HUDEP-2 (cell line): ENCODE data around the gene YDJC.
"Not testable (repeated sequence)": the region's sequence is repeated elsewhere in the genome, so short reads cannot be mapped to it uniquely, and the experiment has no call there.

Source experiments
- DNase-seq, 76 experiments: peaks; one replicate each; lab custom pipeline; 2025; ENCODE audit not compliant: unreplicated experiment in 76 of 76; lab: John Stamatoyannopoulos, UW

YDJC gene

GRCh38 chr22:21632931-21633330 lies 3.1 kb upstream of the YDJC start:
- no peak for DNase-seq

DNA sequence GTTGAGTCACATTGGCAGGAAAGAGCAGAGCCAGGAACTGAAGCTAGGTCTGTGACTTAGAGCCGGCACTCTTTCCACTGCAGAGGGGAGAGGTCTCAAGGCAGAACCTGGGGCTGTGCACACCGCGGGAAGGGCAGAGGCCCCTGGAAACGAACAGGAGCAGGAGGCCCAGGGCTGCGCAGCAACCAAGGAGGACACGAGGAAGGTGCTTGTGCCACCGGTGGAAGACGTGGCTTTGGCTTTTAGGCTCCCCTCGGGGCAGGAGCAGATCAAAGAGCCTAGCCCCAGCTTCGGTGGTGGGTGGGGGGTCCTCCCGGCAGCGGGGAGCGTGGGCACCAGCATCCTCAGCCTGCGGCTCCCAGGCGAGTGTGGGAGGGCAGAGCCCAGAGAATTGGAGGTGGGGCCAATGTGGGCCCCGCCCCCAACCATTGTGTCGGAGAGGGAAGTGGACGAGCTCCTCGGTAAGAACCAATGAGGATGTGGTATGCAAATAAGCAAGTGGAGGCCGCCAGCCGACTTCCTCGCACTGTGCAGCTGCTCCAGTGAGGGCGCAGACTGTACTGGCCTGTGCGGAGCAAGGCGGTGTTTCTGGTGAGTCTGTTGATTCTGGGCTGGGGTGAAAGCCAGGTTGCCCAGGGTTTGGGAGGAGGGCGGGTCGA lies 2.5 kb upstream of the YDJC start, which contains the start of gene CCDC116:
Gene CCDC116, plus strand, starts transcription at position 524 of the 659 bp plus-strand sequence. CDS start 422 bp downstream, outside the sequence.
- peak in 11 of 76 experiments; percentile 3 to 38 (median 20) for DNase-seq

DNA sequence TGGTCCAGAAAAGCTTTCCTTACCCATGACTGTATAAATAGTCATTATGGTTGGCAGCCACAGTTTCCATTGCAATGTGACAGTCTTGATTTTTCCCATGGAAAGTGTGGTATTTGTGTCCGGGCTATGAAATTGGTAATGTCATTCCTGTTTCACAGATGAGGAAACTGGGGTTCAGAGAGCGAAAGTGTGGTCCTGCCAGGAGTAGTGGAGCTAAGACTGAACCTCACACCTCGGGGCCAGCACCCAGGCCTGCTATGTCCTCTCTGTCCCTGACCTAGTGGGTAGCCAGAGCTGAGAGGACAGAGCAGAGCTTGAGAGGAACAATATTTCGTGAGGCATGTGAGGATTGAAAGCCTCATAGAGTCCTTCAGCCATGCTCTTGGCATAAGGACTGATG lies 1.2 kb upstream of the YDJC start:
- DNase-seq, result no peak

DNA sequence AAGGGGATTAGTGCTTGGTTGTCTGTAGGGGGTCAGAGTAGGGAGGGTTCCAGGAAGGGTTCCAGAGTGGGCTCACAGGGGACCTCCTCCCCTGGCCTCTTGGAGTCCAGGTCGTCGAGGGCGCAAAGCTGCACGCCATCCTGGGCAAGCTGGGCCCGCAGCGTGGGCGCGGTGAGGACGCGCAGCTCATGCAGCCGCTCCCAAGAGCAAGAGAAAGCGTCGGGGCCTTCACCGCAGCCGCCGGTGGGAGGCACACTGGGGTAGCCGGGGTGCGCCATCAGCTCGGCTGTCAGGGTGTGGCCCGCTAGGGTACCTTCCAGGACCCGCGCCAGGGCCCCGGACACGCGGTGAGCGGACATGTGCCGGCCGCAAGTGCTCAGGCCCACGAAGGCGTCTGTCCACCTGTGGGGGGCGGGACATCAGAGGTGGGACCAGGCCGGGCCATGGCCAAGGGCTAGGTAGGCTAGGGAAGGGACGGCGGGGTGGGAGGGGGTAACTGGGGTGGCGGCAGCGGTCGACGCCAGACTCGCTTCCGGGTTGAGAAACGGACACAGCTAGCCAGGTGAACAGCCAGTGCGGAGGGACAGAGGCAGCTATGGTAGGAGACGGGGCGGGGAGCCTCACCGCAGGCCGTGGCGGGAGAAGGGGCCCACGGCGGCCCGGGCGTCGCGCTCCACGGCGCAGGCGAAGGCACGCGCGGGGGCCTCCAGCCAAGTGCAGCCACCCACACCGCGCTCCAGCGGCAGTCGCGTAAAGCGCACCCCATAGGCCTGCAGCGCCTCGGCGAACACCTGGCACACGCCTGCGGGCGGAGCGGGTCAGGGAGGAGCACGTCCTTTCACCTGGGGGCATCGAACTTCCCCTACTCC lies 1.2 kb downstream of the YDJC start:
- peak in 6 of 76 experiments; percentile 36 to 49 (median 43) for DNase-seq

DNA sequence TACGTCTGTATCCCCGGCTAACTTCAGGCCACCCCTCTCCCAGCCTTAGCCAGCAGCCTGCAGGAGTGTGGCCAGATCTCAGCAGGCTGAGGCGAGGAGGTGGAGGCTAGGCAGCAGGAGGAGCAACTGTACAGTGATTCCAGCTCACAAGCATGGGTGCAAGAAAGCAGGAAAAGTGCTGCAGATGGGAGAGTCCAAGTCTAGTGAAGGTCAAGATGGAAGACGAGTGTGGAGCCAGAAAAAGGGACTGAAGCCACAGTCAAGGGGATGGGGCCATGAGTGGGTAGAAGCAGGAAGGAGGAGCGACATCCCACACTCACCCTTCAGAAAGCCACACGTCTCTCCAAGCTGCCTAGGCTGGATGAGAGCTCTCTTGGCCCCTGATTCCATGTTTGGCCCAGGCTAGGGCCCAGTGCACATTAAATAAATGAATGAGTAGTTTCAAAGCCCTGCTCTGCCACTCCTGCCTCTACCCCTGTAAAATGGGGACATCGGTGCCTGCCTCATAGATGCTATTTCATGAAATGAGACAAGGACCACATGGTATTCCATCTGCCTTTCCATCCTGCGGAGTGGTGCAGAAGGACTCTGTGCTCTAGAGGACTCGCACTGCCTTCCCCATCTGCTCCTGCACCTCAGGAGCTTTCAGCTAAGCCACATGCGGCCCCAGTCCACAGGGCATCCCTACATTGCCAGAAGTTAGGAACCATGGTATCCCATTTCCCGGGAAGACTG lies 2.9 kb downstream of the YDJC start:
- no peak for DNase-seq

DNA sequence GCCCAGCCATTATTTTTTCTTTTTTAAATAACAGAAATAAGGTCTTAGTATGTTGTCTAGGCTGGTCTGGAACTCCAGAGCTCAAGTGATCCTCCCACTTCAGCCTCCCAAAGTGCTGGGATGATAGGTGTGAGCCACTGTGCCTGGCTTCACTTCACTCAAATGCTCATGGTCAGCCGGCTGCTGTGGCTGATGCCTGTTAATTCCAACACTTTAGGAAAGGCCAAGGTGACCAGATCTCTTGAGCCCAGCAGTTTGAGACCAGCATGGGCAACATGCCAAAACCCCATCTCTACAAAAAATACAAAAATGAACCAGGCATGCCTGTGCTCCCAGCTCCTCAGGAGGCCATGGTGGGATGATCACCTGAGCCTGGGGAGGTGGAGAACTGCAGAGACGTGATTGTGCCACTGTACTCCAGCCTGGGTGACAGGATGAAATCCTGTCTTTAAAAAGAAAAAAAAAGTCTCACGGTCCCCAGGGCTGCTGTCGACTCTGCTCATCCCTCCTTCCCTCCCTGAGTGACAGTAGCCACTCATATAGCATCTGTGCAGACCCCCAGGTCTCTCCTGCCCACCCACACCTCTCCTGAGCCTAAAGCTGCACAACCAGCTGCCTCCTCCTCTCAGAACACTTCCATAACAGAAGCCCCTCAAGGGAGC lies 3.6 kb downstream of the YDJC start:
- DNase-seq, result no peak

- no peak for DNase-seq
Measured at GRCh38 chr22:21624880-21625791, 4.7 kb downstream of the YDJC start.

DNA sequence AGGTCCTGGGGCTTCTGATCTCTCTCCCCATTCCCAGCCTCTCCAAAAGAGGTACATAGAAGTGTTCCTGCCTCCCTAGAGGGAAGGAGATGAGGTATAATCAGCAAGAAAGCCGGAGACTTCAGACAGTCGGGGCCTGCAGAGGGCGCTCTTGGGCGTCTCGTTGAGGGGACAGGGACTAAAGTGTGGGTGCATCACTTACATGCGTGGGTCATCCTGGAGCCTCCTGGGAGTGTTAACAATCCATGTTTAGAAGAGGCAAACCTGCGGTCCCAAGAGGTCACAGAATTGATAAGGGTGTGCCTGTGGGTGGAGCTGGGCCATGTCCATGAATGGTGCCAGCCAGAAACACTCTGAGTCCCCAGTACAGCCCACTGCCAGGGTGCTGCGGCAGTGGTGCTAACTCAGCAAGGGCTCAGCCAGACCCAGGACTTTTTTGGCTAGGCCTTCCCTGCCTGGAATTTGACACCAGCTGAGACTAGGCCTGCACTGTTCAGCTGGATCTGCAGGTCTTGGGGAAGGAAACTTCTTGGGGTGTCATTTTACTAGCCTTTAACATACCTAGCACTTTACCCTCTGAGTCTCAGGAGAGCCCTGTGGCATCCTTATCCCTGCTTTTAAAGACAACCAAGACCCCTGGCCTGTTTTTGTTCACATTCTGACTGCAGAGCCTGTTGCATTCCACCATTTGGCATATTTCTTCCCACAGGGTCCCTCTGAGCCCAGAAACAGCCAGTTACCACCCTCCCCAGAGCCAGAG lies 5.5 kb downstream of the YDJC start:
- DNase-seq, result peak in 48 of 76 experiments; percentile 9 to 62 (median 32)

- no peak for DNase-seq
Measured at GRCh38 chr22:21623648-21623970, 6.2 kb downstream of the YDJC start.

DNA sequence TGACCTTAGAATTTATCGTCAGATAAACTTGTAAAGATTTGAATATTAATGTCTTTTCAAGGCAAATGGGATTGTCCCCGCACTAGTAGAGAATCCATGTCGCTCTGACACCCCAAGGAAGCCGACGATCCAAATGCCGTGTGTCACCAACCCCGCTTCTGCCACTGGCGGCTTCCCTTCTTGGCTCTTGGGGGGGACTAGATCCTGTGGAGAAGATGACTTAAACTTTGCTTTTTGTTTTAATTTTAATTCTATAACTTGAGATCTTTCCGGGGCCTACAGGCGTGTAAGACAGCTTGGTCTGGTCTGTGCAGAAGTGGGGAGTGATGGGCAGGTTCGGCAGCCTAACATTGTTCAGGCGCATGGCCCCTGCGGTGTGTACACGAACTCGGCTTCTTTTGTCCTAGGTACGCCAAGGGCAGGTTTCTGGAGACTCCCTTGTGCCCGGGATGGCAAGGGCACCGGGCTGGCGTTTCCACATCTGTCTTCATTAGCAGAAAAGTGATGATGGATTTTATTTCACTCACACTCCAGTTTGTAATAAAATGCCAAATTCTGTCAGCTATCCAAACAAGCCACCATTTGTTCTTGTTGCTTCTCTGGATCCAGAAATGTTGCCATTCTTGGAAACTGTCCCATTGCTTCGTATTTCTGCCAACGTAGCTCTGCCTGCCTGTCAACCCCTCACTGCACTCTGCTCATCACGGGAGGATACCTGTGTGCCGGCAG lies 6.7 kb downstream of the YDJC start:
- no peak for DNase-seq

DNA sequence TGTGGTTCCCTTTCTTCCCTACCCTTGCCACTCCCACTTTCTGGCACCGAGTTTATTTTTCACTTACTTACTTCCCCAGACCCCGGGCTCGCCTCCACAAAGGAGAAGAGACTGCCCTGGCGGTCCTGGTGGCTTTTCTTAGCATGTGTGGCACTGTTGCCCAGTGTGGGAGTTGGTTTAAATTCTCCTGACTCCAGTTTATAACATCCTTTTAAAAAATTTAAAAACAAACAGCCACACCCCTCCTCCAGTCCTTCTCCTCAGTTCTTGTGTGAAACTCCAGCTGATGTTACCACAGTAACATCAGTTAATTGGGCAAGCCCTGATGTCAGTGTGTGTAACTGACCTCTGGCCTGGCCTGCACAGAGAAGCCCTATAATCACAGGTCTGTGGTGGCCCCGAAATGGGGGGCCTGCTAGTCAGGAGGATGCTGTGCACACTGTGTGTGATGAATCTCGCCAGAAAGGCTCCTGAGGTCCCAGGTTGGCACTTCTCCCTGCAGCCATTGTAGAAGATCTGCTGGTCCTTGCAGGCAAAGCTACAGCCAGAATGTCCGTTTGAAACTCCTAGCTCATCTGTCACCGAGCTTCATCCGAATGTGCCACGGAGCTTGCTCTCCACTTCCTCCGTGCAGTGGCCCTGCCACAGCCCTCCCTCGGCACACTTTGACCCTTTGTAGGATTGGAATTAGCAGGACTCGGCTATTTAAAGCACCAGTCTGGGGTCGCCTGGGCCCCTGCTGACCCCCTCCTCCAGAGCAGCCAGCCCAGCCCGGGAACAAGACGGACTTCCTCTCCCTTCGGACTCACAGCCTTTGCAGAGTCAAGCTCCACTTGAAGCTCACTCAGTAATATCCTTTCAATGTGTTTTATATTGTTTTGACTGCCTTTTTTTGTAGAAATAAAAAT lies 7.6 kb downstream of the YDJC start:
- DNase-seq, result no peak

- DNase-seq, result no peak
Measured at GRCh38 chr22:21621025-21621424, 8.8 kb downstream of the YDJC start.

DNA sequence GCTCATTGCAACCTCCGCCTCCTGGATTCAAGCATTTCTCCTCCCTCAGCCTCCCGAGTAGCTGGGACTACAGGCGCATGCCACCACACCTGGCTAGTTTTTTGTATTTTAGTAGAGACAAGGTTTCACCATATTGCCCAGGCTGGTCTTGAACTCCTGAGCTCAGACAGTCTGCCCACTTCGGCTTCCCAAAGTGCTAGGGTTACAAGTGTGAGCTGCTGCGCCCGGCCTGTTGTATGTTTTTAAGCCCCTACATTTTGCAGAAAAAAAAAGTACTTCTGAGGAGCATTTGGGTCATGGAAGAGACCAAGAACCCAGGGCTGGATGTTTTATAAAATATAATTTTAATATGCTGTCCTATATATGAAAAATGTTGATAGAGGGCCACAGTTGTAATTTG lies 12.5 kb downstream of the YDJC start:
- DNase-seq, result not testable (repeated sequence)

DNA sequence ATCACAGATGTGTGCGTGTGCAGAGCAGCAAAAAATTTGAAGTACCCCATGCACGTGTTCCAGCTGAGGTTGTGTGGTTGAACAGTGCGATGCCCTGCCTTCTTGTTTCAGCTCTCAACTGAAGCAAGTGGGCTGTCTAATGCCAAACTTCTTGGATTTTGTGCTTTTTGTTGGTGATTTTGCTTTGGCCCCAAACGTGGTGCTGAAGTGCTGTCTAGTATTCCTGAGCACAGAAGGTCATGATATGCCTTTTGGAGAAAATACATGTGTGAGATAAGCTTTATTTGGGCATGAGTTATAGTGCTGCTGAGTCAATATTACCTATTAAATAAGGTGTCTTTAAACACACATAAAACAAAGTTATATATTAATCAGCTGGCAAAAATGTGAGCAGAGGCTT lies 14.1 kb downstream of the YDJC start:
- no peak for DNase-seq

DNA sequence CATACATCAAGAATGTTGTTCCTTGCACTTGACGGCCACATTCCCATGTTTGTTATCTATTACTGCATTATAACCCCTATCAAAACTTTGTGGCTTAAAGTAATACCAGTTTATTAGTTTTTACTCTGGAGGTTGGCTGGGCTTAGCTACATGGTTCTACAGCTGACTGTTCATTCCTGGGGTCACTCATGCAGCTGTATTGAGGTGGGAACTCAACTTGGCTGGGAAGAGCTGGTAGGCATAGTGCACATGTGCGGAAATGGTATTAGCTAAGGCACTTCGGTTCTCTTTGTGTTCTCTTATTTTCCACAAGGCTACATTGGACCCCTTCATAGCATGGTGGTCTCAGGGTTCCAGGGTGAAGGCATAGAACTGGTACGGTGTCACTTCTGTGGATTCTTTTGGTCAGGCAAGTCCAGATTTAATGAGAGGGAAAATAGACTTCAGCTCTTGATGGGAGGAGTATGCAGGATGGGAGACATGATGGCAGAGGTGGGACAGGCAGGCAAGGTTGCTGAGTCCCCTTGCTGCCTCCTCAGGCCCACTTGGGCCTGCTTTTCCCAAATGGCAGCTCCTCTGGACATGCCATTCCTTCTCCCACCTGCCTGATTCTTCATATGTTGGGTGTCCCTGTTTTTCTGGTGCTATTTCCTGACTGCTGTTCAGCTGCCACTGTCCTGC lies 16.1 kb downstream of the YDJC start:
- no peak for DNase-seq

GRCh38 chr22:21612858-21613257 lies 17.0 kb downstream of the YDJC start:
- no peak for DNase-seq
